ENCODE data around the gene RAPGEF4.

Gene RAPGEF4

GRCh38 chr2:172806493-172806892 is 70.8 kb downstream of the RAPGEF4 start:
- DNase-seq (ENCODE audit: low read depth): peak; percentile 48
- peak; percentile 72 for TF ChIP-seq CTCF (IDR thresholded peaks at IDR 0.05; ENCODE audit: insufficient read depth, low read depth, low read length, missing control alignments)
- H3K4me3 ChIP-seq (ENCODE audit: low read depth, low read length): no peak overlapping the region

GRCh38 chr2:172806996-172807395 is 71.4 kb downstream of the RAPGEF4 start:
- no peak for DNase-seq (ENCODE audit: low read depth)
- H3K4me3 ChIP-seq (ENCODE audit: low read depth, low read length): no peak overlapping the region

GRCh38 chr2:172808156-172808555 is 72.5 kb downstream of the RAPGEF4 start:
- no peak overlapping the region for H3K4me3 ChIP-seq (ENCODE audit: low read depth, low read length)
- DNase-seq (ENCODE audit: low read depth): no peak
- no peak for TF ChIP-seq CTCF (IDR thresholded peaks at IDR 0.05; ENCODE audit: insufficient read depth, low read depth, low read length, missing control alignments)

More at GRCh38 chr2:172806996-172807395, 71.4 kb downstream of the RAPGEF4 start:
- no peak for TF ChIP-seq CTCF (IDR thresholded peaks at IDR 0.05; ENCODE audit: insufficient read depth, low read depth, low read length, missing control alignments)

- peak; percentile 47 for DNase-seq (ENCODE audit: low read depth)
- H3K4me3 ChIP-seq (ENCODE audit: low read depth, low read length): no peak overlapping the region
- no peak for TF ChIP-seq CTCF (IDR thresholded peaks at IDR 0.05; ENCODE audit: insufficient read depth, low read depth, low read length, missing control alignments)
These were observed 75.4 kb downstream of the RAPGEF4 start for GRCh38 chr2:172811027-172811426.

GRCh38 chr2:172812158-172812744 is 76.6 kb downstream of the RAPGEF4 start:
- TF ChIP-seq CTCF (IDR thresholded peaks at IDR 0.05; ENCODE audit: insufficient read depth, low read depth, low read length, missing control alignments): no peak
- H3K4me3 ChIP-seq (ENCODE audit: low read depth, low read length): no peak overlapping the region
- no peak for DNase-seq (ENCODE audit: low read depth)

GRCh38 chr2:172813314-172813888 is 77.8 kb downstream of the RAPGEF4 start:
- TF ChIP-seq CTCF (IDR thresholded peaks at IDR 0.05; ENCODE audit: insufficient read depth, low read depth, low read length, missing control alignments): no peak
- no peak for DNase-seq (ENCODE audit: low read depth)
- no peak overlapping the region for H3K4me3 ChIP-seq (ENCODE audit: low read depth, low read length)

GRCh38 chr2:172817411-172817810 is 81.8 kb downstream of the RAPGEF4 start:
- no peak overlapping the region for H3K4me3 ChIP-seq (ENCODE audit: low read depth, low read length)
- TF ChIP-seq CTCF (IDR thresholded peaks at IDR 0.05; ENCODE audit: insufficient read depth, low read depth, low read length, missing control alignments): no peak
- no peak for DNase-seq (ENCODE audit: low read depth)
